CD1c-positive myeloid dendritic cell (primary cell): ENCODE results near the gene HIVEP1.

Source experiments
- DNase-seq: peaks from one replicate; pipeline ENCODE4 v3.0.0-alpha.2; 2016; ENCODE audit errors: extremely low spot score

The HIVEP1 gene

DNA sequence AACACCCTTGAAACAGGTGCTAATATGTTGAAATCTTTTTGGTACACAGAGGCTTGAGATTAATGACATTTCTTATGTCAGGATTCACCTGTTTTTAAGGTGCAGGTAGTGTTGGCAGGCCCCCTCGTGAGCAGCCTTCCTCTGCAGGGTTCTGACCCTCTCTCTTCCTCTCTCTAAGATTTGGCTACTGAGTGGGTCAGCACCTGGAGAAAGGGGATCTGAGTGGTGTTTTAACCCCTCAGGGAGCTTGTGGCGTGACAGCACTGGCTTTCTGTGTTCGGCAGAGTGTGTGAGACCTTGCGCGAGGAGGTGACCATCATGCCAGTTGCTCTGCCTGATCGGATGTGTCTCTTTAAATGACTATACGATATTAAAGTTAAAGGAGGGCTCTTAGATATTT is 37.1 kb downstream of the HIVEP1 start:
- no peak for DNase-seq

DNA sequence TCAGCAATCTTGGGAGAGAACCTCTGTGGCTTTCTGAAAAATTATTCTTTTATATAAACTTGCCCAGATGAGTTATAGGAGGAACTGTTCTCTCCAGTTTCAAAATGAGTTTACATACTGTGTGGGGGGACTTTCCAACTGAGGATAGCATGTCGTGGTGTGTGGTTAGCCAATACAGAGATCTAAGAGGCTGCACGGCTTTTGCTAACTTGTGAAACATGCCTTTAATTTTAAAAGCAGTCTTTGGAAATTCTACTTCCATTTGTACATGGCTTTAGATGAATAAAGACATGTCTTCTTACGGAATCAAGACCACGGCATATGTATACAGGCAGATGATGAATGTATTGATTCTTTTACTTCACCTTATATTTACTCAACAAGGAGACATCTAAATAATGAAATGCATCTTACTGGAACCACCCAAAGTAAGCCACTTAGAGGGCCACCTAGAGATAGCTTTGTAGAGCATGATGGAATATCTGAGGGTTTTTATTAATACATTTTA is 39.8 kb downstream of the HIVEP1 start:
- DNase-seq = peak; percentile 92

DNA sequence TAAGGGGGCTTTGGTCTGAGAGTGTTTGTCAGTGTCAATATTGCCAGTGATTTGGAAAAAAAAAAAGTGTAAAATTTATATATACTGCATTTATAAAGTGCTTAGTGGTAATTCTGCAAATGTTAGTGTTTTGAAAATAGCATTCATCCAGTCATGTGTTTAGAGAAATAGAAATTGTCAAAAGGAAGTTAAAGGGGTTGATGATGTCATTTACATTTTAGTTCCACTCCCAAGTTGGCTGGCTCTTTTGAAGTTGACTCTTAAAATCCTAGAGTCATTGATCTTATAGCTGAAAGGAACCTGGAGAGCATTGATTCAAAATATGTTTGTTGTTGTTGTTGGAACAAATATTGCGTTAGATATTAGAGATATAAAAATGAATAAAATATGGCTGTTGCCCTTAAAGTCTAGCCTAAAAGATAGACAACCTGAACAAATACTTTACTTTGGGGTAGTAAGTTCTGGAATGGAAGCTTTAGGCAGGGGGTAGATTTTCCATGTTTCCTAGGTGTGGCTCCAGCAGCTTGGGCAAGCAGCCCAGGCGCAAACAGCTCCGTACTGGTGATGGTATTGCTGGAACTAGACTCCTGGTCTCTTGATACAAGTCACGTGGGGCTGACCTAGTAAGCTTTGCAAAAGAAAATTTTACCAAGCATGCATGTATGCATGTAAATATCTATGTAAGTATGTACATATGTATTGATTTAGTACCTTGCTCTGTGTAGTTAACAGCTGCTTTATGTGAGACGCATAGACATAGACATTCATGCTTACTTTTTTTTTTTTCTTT is 46.3 kb downstream of the HIVEP1 start:
- DNase-seq = peak; percentile 39

DNA sequence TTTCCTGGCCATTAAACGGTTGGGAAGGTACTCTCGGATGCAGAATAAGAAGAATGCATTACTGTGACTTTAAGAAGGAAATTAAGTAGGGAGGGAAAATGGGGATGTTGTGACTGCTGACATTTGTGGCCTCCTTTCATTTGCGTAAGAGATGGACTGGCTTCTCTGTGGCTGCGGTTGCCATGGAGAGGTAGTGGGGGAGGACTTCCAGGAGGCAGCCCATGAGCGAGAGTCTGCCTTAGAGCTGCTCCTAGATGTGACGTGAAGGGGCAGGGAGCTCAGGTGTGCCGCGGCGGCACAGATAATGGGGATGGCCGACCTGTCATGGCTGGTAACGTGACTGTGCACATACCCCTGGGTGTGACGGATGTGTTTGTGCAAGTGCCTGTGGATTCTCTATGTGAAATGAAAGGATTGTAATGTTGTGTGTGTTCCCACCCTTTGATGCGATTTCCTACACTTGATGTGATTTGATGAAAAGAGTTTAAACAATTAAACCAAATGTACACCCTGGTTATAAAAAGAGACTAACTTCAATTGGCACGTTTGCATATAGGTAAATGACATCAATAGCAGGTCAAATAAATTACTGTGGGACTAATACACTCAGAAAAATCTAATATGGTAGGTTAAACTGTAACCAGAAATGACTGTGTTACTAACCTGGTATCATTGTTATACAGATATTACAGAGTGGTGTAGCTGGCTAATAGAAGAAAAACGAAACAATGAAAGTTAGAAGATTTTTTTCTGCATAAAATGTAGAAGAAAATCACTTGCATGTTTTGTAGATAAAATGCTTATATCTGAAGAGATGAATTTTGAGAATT is 48.9 kb downstream of the HIVEP1 start:
- peak; percentile 91 for DNase-seq

DNA sequence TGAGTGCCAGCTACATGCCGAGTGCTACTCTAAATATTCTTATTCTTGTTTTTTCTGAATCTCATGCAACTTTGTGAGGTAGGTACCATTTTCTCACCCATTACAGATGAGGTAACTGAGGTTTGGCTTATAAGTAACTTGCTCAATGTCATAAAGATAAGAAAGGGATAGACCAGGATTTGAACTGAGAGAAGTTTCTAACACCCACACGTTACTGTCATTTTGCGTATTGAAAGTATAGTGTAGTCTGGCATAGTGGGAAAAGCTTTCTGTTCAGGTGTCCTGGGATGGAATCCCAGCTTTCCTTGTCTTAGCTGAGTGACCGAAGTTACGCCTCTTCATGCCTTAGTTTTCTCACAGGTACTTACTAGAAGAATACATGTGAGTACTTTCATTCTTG is 50.5 kb downstream of the HIVEP1 start:
- DNase-seq = no peak

DNA sequence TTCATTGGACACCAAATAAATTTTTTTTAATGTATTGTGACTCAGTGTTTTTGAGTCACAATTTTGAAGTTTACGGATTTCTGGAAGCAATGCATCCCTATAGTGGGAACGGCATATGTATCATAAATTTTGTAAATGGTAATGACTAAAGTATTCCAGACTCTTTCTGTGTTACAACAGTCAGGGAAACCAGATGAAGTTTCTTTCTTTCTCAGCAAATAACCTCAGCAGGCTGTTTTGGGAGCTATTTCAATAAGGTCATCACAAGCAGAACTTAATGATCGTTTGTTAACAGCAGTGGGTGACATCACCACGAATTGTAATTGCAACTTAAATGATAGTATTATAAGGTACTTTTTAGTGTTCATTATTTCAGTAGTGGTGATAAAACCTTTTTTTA is 52.0 kb downstream of the HIVEP1 start:
- no peak for DNase-seq

DNA sequence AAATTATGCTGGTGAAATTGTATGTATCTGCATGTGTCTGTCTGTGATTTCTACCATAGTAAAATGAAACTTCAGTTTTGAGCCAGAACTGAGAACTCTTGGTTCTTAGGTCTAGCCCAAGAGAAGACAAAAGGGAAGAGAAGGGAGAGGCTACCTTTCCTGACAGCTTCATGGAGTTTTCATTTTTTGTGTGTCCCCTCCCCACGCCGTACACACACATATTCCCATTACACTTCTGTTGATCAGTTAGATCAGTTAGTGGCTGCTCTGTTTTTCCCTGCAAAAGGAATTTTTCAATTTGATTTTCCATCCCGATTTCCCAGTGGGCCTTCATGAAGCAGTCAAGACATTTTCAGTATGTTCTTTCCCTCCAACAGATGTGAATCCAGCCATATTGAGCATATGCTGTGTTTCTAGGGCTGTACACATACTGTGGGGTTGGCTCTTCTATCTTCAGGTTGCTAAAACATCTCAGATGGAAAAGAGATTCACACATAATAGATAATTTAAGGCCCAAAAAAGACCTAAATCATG is 52.5 kb downstream of the HIVEP1 start:
- no peak for DNase-seq

DNA sequence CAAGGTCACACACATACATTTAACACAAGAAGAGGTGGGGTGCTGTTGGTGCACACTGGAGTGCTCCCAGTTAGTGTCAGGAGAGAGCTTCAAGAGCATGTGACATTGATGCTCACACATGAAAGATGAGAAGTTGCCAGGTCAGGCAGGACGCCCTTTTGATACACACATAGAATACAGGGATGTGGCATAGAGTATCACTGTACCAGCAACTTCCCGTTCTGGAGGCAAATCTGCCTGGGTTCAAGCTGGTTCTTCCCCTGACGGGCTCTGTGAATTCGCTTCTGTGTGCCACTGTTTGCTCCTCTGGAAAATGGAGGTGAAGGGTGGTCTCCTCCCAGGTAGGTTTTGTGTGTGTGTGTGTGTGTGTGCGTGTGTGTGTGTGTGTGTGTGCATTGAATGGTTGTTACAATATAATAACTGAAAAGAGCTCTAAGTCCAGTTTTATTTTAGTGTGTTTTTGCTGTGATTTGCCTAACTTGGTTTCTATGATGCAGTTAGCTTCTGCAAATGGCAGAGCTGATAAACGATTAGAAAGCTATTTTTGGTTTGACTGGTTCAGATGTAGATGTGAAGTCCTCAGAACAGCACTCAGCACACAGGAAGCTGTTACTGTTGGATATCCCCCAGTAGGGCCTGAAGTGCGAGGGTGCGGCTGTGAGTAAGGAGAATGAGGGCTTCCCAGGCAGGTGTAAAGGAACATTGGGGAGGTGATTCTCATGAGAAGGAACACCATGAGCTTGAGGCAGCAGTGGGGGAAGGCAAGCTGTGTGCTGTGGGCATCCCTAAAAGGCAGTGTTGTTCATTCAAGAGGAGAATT is 53.4 kb downstream of the HIVEP1 start:
- DNase-seq = no peak

DNA sequence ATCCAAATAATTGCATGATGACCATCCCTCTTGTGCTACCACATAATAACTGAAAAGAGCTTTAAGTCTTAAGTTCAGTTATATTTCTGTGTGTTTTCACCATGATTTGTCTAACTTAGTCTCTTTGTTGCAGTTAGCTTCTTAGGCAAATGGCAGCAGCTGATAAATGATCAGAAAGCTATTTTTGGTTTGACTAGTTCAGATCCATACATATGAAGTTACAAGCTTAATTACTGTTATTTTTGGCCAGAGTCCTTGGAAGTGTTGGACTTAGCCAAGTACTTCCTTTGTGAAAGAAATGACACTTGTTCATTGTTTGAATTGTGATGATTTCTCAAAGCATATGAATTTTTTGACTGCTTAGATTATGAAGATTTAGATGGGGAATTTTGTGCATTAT is 54.2 kb downstream of the HIVEP1 start:
- no peak for DNase-seq

DNA sequence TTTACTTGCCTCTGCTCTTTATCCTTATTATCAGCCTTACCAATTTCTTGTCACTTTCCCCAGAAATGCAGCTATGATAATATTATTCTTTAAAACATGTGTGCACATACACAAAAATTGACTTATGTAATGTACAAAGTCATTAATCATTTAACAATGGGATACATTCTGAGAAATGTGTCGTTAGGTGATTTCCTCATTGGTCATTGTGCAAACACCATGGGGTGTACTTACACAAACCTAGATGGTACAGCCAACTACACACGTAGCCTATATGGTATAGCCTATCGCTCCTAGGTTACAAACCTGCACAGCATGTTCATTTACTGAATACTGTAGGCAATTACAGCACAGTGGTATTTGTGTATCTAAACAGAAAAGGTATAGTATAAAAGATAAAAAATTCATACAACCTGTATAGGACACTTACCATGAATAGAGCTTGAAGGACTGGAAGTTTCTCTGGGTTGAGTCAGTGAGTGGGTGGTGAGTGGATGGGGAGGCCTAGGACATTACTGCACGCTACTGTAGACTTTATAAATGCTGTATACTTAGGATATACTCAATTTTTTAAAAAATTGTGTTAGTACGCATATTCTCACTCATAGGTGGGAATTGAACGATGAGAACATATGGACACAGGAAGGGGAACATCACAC is 56.9 kb downstream of the HIVEP1 start:
- no peak for DNase-seq

DNA sequence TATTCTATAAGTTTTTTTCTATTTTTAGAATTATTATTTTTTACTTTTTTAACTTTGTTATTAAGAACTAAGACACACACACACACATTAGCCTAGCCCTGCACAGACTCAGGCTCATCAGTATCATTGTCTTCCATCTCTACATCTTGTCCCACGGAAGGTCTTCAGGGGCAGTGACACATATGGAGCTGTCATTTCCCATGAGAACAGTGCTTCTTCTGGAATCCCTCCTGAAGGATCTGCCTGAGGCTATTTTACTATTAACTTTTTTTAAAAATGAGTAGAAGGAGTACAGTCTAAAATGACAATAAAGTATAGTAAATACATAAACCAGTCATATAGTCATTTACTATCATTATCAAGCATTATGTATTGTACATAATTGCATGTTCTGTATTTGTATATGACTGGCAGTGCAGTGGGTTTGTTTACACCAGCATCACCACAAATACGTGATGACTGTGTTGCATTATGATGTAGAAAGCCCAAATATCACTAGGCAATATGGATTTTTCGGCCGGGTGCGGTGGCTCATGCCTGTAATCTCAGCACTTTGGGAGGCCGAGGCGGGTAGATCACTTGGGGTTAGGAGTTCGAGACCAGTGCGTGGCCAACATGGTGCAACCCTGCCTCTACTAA is 57.9 kb downstream of the HIVEP1 start:
- DNase-seq = no peak

DNA sequence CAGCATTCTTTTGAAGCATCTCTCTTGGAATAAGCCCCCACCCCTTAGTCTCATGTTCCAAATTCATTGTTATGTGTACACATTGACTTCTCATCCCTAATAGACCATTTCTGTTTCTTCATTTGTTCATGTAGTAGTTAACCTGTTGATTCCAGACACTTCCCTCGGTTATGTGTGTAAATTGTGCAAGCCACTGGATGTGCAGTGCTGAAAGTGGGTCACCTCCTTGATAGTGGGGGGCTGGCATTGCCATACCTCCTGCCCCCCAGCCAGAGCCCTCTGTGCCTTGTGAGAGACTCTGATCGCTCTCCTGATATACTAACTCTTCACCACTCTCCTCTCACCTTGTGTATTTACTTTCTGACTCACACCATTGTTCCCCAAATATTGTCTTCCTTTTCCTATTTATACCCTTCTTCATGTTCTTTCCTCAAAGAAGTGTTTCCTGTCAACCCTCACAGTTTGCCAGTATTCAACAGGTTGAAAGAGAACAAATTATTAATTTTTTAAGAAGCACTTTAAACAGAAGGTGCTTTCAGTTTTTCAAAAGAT is 59.0 kb downstream of the HIVEP1 start:
- no peak for DNase-seq

DNA sequence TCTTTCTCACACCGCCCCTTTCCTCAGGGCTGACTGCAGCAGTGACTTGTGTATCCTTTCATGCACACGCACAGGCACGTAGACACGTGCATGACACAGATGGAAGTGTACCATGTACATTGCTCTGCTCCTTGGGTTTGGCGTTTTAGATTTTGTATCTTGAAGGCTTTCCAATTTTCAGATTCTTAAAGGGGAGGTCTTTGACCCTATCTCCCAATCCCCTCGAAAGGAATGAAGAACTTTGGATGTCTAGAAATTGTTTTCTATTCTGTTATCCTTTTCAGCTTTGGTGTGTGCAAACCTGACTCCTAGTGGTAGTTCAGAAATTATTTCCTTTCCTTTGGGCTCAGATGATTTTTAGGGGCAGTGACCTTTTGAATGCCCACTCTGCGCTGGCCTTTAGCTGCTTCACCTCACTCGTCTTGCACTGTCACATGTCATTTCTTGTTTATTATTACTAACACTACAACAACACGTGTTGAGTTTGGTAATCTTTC is 63.0 kb downstream of the HIVEP1 start:
- DNase-seq = no peak

DNA sequence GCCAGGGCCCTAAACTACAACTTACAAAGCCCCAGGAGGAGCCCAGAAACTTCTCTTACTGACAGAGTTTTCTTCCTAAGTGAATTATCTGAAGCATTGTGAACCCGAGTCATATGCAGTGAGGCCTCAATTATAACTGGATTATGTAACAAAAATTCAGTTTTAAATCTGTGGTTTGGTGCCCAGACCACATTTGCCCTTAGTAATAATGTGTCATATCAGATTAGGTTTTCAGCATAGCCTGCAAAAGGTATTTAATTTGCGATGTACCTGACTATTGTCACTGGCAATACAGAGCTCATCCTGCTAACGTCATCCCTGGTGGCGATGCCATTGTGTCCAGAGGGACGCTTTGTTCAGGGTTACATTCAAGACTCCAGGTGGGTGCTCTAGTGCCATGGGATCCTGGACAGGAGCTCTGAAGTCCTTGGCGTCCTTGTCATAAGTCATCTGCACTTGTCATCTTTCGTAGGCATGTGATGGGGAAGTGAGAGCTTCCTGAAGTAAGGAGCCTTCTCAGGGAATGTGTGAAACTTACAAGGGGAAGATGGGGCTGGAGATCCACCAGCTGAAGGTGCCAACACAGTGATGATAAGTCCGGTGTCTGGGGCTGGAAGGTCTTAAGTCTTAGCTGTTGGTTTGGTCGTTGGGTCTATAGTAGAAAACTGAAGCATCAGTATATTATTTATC is 65.1 kb downstream of the HIVEP1 start:
- peak; percentile 47 for DNase-seq

DNA sequence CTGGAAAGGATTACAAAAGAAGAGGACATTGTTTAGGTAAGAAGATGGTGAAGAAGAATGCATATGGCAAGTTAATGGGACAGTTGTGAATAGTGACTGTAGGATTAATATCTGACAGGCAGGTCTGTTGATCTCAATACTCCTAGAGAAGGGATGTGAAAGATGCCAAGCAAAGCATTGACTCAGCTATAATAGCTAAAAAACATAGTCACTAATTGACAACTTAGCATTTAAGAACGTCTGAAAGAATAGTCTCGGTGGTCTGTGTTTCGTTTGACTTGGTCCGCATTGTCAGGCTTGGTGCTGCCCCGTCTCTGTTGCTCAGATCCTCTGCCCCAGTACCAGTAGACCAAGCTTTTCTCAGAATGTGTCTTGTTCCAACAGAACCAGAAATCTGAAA is 65.9 kb downstream of the HIVEP1 start:
- no peak for DNase-seq

DNA sequence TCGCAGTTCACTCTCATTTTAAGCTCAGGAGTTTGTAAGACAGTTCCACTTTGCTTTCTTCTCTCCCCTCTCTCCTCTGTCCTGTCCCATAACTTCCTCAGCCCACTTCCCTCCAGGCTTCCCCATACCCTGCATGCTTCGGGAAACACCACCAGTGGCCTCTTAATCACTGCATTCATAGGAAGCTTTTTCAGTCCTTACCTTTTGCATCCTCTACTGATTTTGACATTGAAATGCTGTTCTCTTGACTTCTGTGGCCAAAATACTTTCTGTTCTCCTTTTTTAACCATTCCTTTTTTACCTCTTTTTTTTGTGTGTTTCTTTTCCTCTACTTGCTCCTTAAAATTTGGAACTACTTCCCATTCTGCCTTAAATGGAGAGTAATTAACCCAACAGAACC is 69.7 kb downstream of the HIVEP1 start:
- DNase-seq = peak; percentile 23

DNA sequence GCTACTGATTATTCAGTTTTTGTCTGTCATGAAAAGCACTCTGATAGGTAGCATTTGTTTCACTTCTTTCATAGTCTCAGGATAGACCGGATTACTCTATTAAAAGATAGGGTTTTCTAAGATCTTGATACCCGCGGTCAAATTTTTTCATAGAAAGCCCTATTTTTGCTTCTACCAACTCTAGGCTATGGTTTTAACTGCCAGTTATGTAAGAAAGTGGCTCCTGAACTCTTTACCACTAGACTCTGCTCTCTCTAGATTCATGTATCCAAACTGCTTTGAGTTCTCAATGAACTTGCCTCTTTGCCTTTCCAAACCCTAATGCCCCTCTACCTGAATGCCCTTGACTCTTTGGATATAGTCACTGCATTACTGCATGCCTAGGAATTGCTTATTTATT is 70.3 kb downstream of the HIVEP1 start:
- DNase-seq = no peak

DNA sequence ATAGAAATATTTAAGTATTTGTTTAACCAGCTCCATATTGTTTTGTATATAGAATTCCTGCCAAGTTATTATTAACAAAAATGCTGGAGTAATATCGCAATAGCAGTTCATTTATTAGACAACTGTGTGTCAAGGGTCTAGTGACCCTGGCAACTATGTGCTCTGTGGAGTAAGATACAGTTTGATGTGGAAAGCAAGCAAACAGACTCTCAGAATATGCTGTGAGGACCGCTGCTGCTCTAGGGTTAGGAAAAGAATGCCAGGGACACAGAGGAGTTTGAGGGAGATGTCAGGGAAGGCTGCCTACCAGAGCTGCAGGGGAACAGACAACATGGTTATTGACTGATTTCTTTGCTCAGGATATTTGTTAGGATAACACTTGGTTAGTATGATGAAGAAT is 71.2 kb downstream of the HIVEP1 start:
- DNase-seq = no peak

DNA sequence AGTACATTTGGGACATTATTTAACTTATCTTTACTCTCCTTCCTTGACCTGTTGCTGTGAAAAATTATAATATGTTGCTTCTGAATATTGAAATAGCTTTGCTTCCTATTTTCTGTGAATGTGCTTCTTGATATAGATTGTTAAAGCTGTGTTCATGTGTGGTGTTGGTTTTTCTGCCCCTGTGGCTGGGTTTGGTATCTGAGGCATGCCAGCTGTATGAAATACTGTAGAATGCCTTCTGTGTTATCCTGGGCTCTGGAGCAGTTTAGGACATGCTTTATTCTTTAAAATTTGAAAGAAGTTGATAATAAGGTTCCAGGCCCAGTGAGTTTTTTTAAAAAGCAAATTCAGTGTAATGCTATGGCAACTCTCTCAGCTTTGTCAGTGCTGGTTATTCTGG is 71.7 kb downstream of the HIVEP1 start:
- no peak for DNase-seq

DNA sequence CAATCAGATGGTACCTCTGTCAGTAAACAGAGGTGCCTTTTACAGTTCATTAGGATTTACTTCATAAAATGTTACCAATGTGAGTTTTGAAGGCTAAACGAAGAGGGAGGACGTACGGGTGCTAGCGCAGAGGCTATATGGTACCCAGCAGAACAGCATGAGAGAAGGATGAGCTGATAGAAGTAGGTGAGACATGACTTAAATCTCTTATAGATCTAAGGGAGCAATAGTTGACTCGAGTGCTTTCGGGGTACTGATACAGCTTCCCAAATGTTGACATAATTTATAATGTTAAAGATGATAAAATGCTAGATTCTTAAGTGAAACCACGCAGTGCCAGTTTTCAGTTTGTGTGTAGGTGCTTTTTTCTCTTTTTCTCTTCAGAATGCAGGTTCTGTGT is 72.6 kb downstream of the HIVEP1 start:
- DNase-seq = no peak
